Loucy (cell line): ENCODE results near the gene BICD2.

Experiments
- H2AFZ ChIP-seq: fragments of 200-600 bp; sonication (generic); 2 replicates; pipeline ENCODE4 v1.6.0; 2016; ENCODE audit warnings: antibody characterized with exemption, mild to moderate bottlenecking, low read length, moderate library complexity
- H3F3A ChIP-seq: fragments of 200-600 bp; 2 replicates; pipeline ENCODE4 v1.6.0; 2016; ENCODE audit warnings: antibody characterized with exemption, low read depth, mild to moderate bottlenecking
- H3K27me3 ChIP-seq: fragments of 200-600 bp; sonication (generic); 2 replicates; pipeline ENCODE4 v1.6.1; 2014; ENCODE audit warnings: low read length, mild to moderate bottlenecking; ENCODE audit not compliant: insufficient read depth, poor library complexity, severe bottlenecking
- H3K36me3 ChIP-seq: fragments of 200-600 bp; sonication (generic); 2 replicates; pipeline ENCODE4 v1.6.1; 2016; ENCODE audit warnings: low read length; ENCODE audit not compliant: insufficient read depth
- H3K4me1 ChIP-seq: fragments of 200-600 bp; sonication (generic); 2 replicates; pipeline ENCODE4 v1.5.1; 2014; ENCODE audit warnings: low read length, mild to moderate bottlenecking; ENCODE audit not compliant: insufficient read depth, poor library complexity, severe bottlenecking
- H3K4me2 ChIP-seq: fragments of 200-600 bp; sonication (generic); 2 replicates; pipeline ENCODE4 v1.6.0; 2014; ENCODE audit warnings: antibody characterized with exemption, low read length, low read depth, mild to moderate bottlenecking; ENCODE audit not compliant: poor library complexity, severe bottlenecking
- H3K4me3 ChIP-seq: fragments of 200-600 bp; sonication (generic); 2 replicates; pipeline ENCODE4 v1.5.1; 2014; ENCODE audit warnings: low read length, mild to moderate bottlenecking, mixed read lengths; ENCODE audit not compliant: poor library complexity, severe bottlenecking
- H3K79me2 ChIP-seq: fragments of 200-600 bp; sonication (generic); 2 replicates; pipeline ENCODE4 v1.6.1; 2014; ENCODE audit warnings: low read length; ENCODE audit not compliant: insufficient read depth
- H3K9ac ChIP-seq: fragments of 200-600 bp; sonication (generic); 2 replicates; pipeline ENCODE4 v1.6.0; 2014; ENCODE audit warnings: mild to moderate bottlenecking, low read depth, low read length, moderate library complexity; ENCODE audit not compliant: poor library complexity, severe bottlenecking
- H3K9me2 ChIP-seq: fragments of 200-600 bp; sonication (generic); replicated peaks from 2 replicates; pipeline ENCODE4 v1.6.1; 2016; ENCODE audit warnings: low read depth, low read length, mixed read lengths
- H3K9me3 ChIP-seq: fragments of 200-600 bp; sonication (generic); 2 replicates; pipeline ENCODE4 v1.6.1; 2014; ENCODE audit warnings: mild to moderate bottlenecking, antibody characterized with exemption, low read length, low read depth; ENCODE audit not compliant: insufficient read depth
- H4K20me1 ChIP-seq: fragments of 200-600 bp; sonication (generic); 2 replicates; pipeline ENCODE4 v1.6.0; 2014; ENCODE audit warnings: antibody characterized with exemption, low read length, mild to moderate bottlenecking; ENCODE audit not compliant: insufficient read depth, poor library complexity, severe bottlenecking
- EZH2phosphoT487 ChIP-seq: fragments of 200-600 bp; IDR thresholded peaks from 2 replicates; pipeline ENCODE4 v1.6.1; 2018; ENCODE audit warnings: antibody characterized with exemption, mild to moderate bottlenecking, moderate library complexity, borderline replicate concordance
- TF ChIP-seq, protein P1 (sequence below): fragments of 200-600 bp; sonication (generic); conservative IDR thresholded peaks from 2 replicates; pipeline ENCODE4 v1.5.1; 2014; ENCODE audit warnings: mild to moderate bottlenecking, antibody characterized with exemption, low read length

Gene BICD2

DNA sequence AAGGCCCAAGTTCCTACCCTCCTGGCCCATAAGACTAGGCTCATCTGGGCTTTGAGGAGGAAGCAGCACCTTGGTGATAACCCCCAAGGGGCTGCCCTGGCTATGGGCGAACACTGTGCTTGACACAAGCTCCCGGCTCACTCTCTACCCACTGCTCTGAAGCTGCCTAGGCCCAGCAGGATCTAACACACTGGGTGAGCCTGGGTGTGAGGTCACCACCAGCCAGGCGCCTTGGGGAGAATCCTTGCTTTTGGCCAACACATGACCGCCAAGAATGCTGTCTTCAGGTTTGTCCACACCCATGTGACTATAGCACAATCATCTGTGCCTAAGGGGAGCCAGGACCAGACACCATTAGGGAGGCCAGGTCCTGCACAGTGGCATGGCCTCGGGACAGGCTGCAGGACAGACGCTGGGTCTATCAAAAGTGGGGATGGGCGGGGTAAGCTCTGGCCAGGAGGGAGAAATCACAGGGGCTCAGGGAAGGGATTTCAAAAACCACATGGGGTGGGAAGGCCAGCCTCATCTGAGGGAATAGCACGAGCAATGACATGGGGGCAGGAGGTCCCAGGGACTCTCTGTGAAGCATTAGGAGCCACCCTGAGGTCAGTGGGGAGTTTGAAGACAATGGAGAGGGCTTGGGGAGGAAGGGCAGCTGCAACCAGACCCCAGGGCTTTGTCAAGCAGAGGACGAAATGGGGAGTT, 29.6 kb downstream of the BICD2 start:
- Histone ChIP-seq H3K27me3 (no peaks in the 10 kb centered on the region), H4K20me1 (peaks cover 45% of the 10 kb centered on the region), H3K79me2 (peaks cover 89% of the 10 kb centered on the region), H3K4me3 (no peak overlapping the region), H3K9me3 (no peaks in the 10 kb centered on the region), H3K4me1 (peaks cover 25% of the 10 kb centered on the region), H3K9me2 (no peaks in the 10 kb centered on the region), H3K9ac (no peak overlapping the region), H3K36me3 (no peaks in the 10 kb centered on the region), H3F3A (no peaks in the 10 kb centered on the region), H2AFZ (no peak overlapping the region), H3K4me2 (no peak overlapping the region)
- no peak for TF ChIP-seq EZH2phosphoT487
- TF ChIP-seq, protein P1, sequence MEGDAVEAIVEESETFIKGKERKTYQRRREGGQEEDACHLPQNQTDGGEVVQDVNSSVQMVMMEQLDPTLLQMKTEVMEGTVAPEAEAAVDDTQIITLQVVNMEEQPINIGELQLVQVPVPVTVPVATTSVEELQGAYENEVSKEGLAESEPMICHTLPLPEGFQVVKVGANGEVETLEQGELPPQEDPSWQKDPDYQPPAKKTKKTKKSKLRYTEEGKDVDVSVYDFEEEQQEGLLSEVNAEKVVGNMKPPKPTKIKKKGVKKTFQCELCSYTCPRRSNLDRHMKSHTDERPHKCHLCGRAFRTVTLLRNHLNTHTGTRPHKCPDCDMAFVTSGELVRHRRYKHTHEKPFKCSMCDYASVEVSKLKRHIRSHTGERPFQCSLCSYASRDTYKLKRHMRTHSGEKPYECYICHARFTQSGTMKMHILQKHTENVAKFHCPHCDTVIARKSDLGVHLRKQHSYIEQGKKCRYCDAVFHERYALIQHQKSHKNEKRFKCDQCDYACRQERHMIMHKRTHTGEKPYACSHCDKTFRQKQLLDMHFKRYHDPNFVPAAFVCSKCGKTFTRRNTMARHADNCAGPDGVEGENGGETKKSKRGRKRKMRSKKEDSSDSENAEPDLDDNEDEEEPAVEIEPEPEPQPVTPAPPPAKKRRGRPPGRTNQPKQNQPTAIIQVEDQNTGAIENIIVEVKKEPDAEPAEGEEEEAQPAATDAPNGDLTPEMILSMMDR = no peak

DNA sequence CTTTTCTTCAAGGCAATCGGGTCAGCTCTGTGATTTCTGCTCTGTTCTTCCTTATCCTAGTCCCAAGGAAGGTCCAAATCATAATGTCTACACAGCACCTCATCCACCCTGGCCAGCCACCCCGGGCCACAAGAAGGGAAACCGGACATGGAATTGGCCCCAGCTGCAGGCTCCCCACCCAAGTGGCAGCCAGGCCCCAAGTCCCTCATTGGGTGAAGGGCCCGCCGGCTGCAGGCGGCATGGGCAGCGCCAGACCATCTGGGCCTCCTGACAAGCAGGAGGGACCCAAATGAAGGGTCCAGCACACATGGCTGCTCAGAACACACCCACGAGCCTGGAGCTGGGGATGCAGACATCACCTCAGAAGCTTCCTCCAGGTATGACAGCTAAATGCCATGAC, 33.7 kb downstream of the BICD2 start:
- peaks cover 11% of the 10 kb centered on the region for H3K4me1 ChIP-seq
- no peak overlapping the region for H3K9ac ChIP-seq

DNA sequence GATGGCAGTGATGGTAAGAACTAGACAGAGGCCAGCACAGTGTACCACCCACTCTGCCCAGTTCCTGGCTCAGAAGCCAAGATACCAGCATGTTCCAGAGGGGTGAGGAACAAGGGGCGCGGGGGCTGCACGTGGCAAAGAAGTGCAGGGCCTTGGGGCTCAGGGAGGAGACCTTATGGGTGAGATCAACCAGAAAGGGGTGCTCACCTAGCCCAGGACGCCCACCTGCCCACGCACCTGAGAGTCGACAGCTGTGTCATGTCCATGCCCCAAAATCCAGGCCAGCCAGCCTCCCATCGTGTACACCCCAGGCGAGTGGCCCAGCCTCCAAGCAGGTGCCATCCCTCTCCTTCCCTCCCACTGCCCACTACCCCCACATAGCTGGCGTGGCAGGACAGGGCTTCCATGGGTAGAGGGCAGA, 34.9 kb downstream of the BICD2 start:
- Histone ChIP-seq H3F3A (no peaks in the 10 kb centered on the region), H4K20me1 (peaks cover 19% of the 10 kb centered on the region), H3K9me3 (no peaks in the 10 kb centered on the region)

More for the DNA sequence above, 33.7 kb downstream of the BICD2 start:
- H3K79me2 ChIP-seq = peaks cover 58% of the 10 kb centered on the region; the same call in 1 of the 2 replicates
- no peak overlapping the region for H3K4me2 ChIP-seq
- peaks cover 30% of the 10 kb centered on the region for H4K20me1 ChIP-seq
- H3K36me3 ChIP-seq = peaks cover 35% of the 10 kb centered on the region; the same call in 1 of the 2 replicates
- no peak overlapping the region for H3K4me3 ChIP-seq
- H3K9me2 ChIP-seq = no peaks in the 10 kb centered on the region
- no peaks in the 10 kb centered on the region for H3K9me3 ChIP-seq
- H2AFZ ChIP-seq = no peak overlapping the region
- no peak for TF ChIP-seq EZH2phosphoT487
- TF ChIP-seq, protein P1 = no peak
- no peaks in the 10 kb centered on the region for H3F3A ChIP-seq
- H3K27me3 ChIP-seq = no peaks in the 10 kb centered on the region

More for the DNA sequence above, 34.9 kb downstream of the BICD2 start:
- Histone ChIP-seq H3K9me2 (no peaks in the 10 kb centered on the region), H3K27me3 (no peaks in the 10 kb centered on the region), H3K4me1 (peaks cover 4% of the 10 kb centered on the region), H3K4me2 (no peak overlapping the region), H3K36me3 (peaks cover 43% of the 10 kb centered on the region; the same call in 1 of the 2 replicates), H3K4me3 (no peak overlapping the region), H3K9ac (no peak overlapping the region), H3K79me2 (peaks cover 47% of the 10 kb centered on the region; the same call in 1 of the 2 replicates), H2AFZ (no peak overlapping the region)
- TF ChIP-seq EZH2phosphoT487 = no peak
- TF ChIP-seq, protein P1 = no peak
